Vagina (tissue), 2 donors: Measurements from ENCODE around the gene SMIM30. TPM values are rescaled to one million over a fixed set of nuclear protein-coding genes. Genes with fewer than 3 reads are reported as not detected.

ENCODE experiments used
- DNase-seq, 2 donors: peaks; one replicate each; pipeline ENCODE4 v3.0.0-alpha.2; 2017; ENCODE audit errors: extremely low spot score in 2 of 2
- H3K27ac ChIP-seq: fragments of 200-600 bp; sonication (generic); one replicate; pipeline ENCODE4 v1.5.1; 2019
- H3K27me3 ChIP-seq: fragments of 200-600 bp; sonication (generic); one replicate; pipeline ENCODE4 v1.5.1; 2019
- H3K36me3 ChIP-seq, 2 donors: fragments of 200-600 bp; sonication (generic); one replicate each; pipeline ENCODE4 v1.5.1; 2017 to 2019
- H3K4me1 ChIP-seq: fragments of 200-600 bp; sonication (generic); one replicate; pipeline ENCODE4 v1.5.1; 2019
- H3K4me3 ChIP-seq, 2 donors: fragments of 200-600 bp; sonication (generic); 1 replicate in 1 of 2; 2 replicates in 1 of 2; pipeline ENCODE4 v1.5.1; 2016 to 2019
- H3K9me3 ChIP-seq: fragments of 200-600 bp; sonication (generic); one replicate; pipeline ENCODE4 v1.5.1; 2019
- POLR2A ChIP-seq, 2 donors: fragments of 450-650 bp; IDR thresholded peaks; one replicate each; pipeline ENCODE4 v1.6.1; 2017; ENCODE audit warnings: antibody characterized with exemption in 2 of 2, mild to moderate bottlenecking in 2 of 2, moderate library complexity in 2 of 2
- POLR2AphosphoS5 ChIP-seq, 2 donors: sonication (generic); formaldehyde crosslinking; IDR thresholded peaks; one replicate each; pipeline ENCODE4 v1.9.0; 2017; ENCODE audit warnings: antibody characterized with exemption in 2 of 2, mild to moderate bottlenecking in 2 of 2, low read depth in 1 of 2; ENCODE audit not compliant: insufficient read depth in 1 of 2
- intact Hi-C: fragments of 100-400 bp; cut with DNase I; formaldehyde crosslinking; loops from one replicate; pipeline ENCODE4 v1.15.1; 2023
- total RNA-seq: library from RNA; depleted of rRNA; stranded (reverse); fragments of >200 nt; gene quantifications from one replicate; pipeline ENCODE4 v1.2.3, GENCODE V29; 2016
- TF ChIP-seq, protein P1 (sequence below), 3 experiments: fragments of 450-650 bp in 2 of 3; fragments of 200-600 bp in 1 of 3; sonication (generic) in 1 of 3; IDR thresholded peaks; one replicate each; pipeline ENCODE4 v1.5.1; 2017 to 2019; ENCODE audit warnings: antibody characterized with exemption in 3 of 3, mild to moderate bottlenecking in 2 of 3, moderate library complexity in 2 of 3

SMIM30 gene
- total RNA-seq, 1 donor from 2014 or later, result 15.7 TPM

DNA sequence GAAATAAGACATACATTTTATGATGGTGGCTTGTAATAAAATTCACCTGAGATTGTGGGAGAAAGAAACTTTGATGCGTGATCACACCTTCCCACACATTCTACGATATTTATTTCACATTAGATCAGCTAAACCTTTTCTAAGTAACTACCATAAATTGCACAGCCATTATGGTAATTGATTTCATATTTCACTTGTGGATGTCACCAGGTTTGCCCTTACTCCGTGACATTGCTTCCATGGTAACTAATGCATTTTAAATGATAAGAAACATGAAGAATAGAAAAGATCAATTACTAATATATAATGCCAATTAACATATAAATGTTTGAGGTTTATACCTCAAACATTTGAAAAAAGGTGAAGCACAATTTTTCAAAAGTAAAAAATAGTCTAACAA is 35.8 kb upstream of the SMIM30 start:
- no peaks in the 10 kb centered on the region for H3K36me3 ChIP-seq
- no peak overlapping the region for H3K4me3 ChIP-seq
- no peaks in the 10 kb centered on the region for H3K27me3 ChIP-seq
- H3K4me1 ChIP-seq, result no peaks in the 10 kb centered on the region
- intact Hi-C loops, result no loop called here
- H3K27ac ChIP-seq, result no peak overlapping the region
- no peaks in the 10 kb centered on the region for H3K9me3 ChIP-seq
- DNase-seq, result no peak
- TF ChIP-seq POLR2A (IDR thresholded peaks at IDR 0.05) (no peak), POLR2AphosphoS5 (IDR thresholded peaks at IDR 0.05; ENCODE audit: insufficient read depth in 1 of 2, low read depth in 1 of 2) (no peak)
- TF ChIP-seq, protein P1, sequence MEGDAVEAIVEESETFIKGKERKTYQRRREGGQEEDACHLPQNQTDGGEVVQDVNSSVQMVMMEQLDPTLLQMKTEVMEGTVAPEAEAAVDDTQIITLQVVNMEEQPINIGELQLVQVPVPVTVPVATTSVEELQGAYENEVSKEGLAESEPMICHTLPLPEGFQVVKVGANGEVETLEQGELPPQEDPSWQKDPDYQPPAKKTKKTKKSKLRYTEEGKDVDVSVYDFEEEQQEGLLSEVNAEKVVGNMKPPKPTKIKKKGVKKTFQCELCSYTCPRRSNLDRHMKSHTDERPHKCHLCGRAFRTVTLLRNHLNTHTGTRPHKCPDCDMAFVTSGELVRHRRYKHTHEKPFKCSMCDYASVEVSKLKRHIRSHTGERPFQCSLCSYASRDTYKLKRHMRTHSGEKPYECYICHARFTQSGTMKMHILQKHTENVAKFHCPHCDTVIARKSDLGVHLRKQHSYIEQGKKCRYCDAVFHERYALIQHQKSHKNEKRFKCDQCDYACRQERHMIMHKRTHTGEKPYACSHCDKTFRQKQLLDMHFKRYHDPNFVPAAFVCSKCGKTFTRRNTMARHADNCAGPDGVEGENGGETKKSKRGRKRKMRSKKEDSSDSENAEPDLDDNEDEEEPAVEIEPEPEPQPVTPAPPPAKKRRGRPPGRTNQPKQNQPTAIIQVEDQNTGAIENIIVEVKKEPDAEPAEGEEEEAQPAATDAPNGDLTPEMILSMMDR (IDR thresholded peaks at IDR 0.05), result no peak

DNA sequence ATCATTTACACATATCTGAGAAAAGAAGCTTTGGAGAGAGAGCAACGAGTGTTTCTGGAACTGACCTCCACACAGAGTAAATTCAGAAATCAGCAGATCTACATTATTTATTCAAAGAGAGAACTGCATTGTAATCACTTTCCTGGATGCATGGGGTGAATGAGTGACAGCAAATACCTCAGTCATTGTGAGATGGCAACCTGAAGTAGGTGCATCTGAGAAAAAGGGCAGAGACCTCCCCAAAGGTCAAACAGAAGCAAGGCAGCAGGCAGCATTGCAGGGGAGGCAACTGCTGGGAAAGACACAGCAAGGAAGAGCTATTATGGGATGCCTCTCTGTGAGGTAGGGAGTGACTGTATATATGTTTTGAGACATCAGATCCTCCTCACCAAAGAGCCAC is 26.5 kb upstream of the SMIM30 start:
- TF ChIP-seq, protein P1 (IDR thresholded peaks at IDR 0.05), result no peak
- no peak for TF ChIP-seq POLR2AphosphoS5 (IDR thresholded peaks at IDR 0.05; ENCODE audit: insufficient read depth in 1 of 2, low read depth in 1 of 2)
- no peak for TF ChIP-seq POLR2A (IDR thresholded peaks at IDR 0.05)
- no peak for DNase-seq
- intact Hi-C loops, result no loop called here
- Histone ChIP-seq H3K4me1 (no peaks in the 10 kb centered on the region), H3K27me3 (no peaks in the 10 kb centered on the region), H3K27ac (no peak overlapping the region), H3K9me3 (no peaks in the 10 kb centered on the region), H3K4me3 (no peak overlapping the region), H3K36me3 (no peaks in the 10 kb centered on the region)

DNA sequence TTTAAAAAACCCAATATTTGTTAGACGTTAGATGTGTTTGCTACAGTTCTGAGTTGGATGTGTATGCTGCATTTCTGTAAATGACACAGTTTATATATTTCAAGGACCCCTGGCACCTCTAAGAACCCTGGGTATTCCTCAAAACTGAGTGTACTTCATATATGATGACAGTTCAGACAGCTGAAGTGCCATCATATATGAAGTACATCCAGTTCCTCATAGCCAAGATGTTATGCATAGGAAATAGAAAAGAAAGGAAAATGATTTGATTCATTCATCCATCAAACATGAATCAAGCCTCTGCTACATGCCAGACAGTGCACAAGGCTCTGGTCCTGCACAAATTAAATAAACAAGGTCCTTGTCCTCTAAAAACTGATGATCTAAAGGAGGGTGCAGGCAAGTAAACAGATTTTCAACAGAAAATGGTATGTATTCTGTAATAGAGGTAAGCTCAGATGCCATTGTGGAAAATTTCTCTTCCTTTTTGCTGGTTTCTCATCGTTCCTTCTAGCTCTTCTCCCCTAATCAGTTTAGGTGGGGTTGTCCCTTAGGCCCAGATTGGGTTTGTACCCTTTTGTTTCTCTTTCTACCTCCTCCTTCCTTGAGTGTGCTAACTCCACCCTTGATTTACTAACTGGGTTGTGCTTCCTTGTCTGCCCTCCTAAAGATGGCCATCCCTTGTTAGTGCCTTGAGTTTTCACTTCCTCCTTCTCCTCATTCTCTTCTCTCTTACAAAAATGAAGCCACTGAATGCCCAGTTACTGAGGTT is 25.3 kb upstream of the SMIM30 start:
- Histone ChIP-seq H3K27ac (no peak overlapping the region), H3K4me3 (no peak overlapping the region), H3K4me1 (no peaks in the 10 kb centered on the region), H3K27me3 (no peaks in the 10 kb centered on the region), H3K9me3 (no peaks in the 10 kb centered on the region), H3K36me3 (no peaks in the 10 kb centered on the region)
- intact Hi-C loops, result no loop called here
- TF ChIP-seq POLR2AphosphoS5 (IDR thresholded peaks at IDR 0.05; ENCODE audit: insufficient read depth in 1 of 2, low read depth in 1 of 2), result no peak
- no peak for TF ChIP-seq POLR2A (IDR thresholded peaks at IDR 0.05)
- TF ChIP-seq, protein P1 (IDR thresholded peaks at IDR 0.05), result no peak
- DNase-seq, result no peak

DNA sequence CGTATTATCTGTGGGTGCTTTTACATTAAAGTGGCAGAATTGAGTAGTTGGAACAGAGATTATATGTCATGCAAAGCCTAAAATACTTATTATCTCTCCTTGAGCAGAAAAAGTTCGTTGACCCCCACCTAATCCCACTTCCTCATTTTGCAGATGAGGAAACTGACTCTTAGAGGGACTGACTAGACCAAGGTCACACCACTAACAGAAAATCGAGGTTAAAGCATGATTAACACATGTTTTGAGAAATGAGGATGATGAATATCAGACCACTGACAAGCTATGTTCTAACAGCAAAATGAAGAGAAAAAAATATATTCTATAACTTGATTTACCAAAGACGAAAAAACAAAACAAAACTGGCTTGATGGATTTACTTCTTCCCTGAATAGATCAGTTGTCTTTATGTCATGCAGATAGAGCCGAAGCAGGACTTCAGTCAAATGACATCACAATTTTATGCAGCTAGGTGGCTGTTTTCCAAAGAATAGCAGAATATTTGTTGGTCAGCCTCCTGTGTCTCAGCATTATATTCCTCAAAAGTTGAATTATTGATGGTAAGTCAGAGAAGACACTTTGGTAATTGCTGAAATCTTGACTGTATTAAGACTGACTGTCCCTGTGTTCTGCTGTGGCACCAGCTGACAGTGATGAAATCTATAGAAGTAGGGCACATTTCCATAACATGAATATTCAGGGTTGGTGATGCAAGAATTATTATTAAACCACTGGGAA is 24.2 kb upstream of the SMIM30 start:
- Histone ChIP-seq H3K4me1 (no peaks in the 10 kb centered on the region), H3K27me3 (no peaks in the 10 kb centered on the region), H3K27ac (no peak overlapping the region), H3K9me3 (no peaks in the 10 kb centered on the region), H3K4me3 (no peak overlapping the region), H3K36me3 (no peaks in the 10 kb centered on the region)
- intact Hi-C loops, result no loop called here
- TF ChIP-seq POLR2AphosphoS5 (IDR thresholded peaks at IDR 0.05; ENCODE audit: insufficient read depth in 1 of 2, low read depth in 1 of 2), result no peak
- no peak for TF ChIP-seq POLR2A (IDR thresholded peaks at IDR 0.05)
- TF ChIP-seq, protein P1 (IDR thresholded peaks at IDR 0.05), result no peak
- DNase-seq, result no peak

DNA sequence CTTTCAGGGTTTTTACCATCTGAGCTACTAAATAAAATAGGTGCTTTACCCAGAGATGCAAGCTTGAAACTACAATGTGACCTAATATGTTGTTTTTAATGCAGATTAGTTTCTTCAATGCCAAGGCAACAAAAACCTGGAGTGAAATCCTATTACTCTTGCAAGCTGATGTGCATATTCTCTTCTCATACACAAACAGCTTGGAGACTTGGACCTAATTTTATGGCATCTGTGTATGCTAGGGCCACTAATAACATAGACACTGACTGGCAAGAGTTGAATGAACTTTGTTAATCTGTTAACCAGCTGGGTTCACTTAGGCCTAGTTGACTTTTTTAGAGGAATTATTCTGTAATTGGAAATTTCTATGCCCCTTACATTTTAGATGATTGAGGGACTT is 23.4 kb upstream of the SMIM30 start:
- TF ChIP-seq, protein P1 (IDR thresholded peaks at IDR 0.05), result no peak
- TF ChIP-seq POLR2AphosphoS5 (IDR thresholded peaks at IDR 0.05; ENCODE audit: insufficient read depth in 1 of 2, low read depth in 1 of 2) (no peak), POLR2A (IDR thresholded peaks at IDR 0.05) (no peak)
- Histone ChIP-seq H3K27ac (no peak overlapping the region), H3K27me3 (no peaks in the 10 kb centered on the region), H3K36me3 (no peaks in the 10 kb centered on the region), H3K4me3 (no peak overlapping the region), H3K9me3 (no peaks in the 10 kb centered on the region), H3K4me1 (no peaks in the 10 kb centered on the region)
- intact Hi-C loops, result no loop called here
- no peak for DNase-seq
